CD4-positive, alpha-beta T cell (primary cell): Measurements from ENCODE around the gene UVSSA. TPM values are rescaled to one million over a fixed set of nuclear protein-coding genes. Genes with fewer than 3 reads are reported as not detected.
A peak's percentile ranks its signal among the peaks of the same experiment; 100 is the strongest.

Experiments used
- ATAC-seq: fragments of 200-7000 bp; cut with Tn5 transposase; one replicate; pipeline ENCODE4 v1.10.0; 2022; ENCODE audit warnings: mild to moderate bottlenecking; ENCODE audit not compliant: poor library complexity
- CTCF ChIA-PET: fragments of 350-600 bp; sonication (Branson Sonifier 250); formaldehyde crosslinking; loops from one replicate; lab custom pipeline; 2021; ENCODE audit warnings: antibody characterized with exemption, inconsistent platforms; lab: Charles Lee
- POLR2A ChIA-PET: fragments of 350-600 bp; sonication (Branson Sonifier 250); formaldehyde crosslinking; loops from one replicate; lab custom pipeline; 2021; ENCODE audit warnings: antibody characterized with exemption, inconsistent platforms; lab: Charles Lee
- DNase-seq, 14 experiments: peaks; one replicate each; pipeline ENCODE4 v3.0.0-alpha.2; 2013 to 2020; ENCODE audit warnings: mixed read lengths in 2 of 14
- H3K27ac ChIP-seq, 2 donors: one replicate each; pipeline versions ENCODE4 v1.5.1 to v1.7.0; 2013; ENCODE audit warnings: low read length in 2 of 2, low read depth in 1 of 2, mild to moderate bottlenecking in 1 of 2
- H3K27me3 ChIP-seq, 2 experiments: 1 replicate in 1 of 2; 2 replicates in 1 of 2; pipeline versions ENCODE4 v1.6.1 to v1.7.0; 2013; ENCODE audit warnings: low read length in 2 of 2, control low read depth in 1 of 2, mild to moderate bottlenecking in 1 of 2, moderate library complexity in 1 of 2; ENCODE audit not compliant: insufficient read depth in 2 of 2, control insufficient read depth in 1 of 2
- H3K36me3 ChIP-seq: one replicate; pipeline ENCODE4 v1.6.1; 2013; ENCODE audit warnings: low read length, control low read depth; ENCODE audit not compliant: insufficient read depth
- H3K4me1 ChIP-seq: one replicate; pipeline ENCODE4 v1.6.1; 2013; ENCODE audit warnings: low read length, control low read depth; ENCODE audit not compliant: insufficient read depth
- H3K4me3 ChIP-seq: one replicate; pipeline ENCODE4 v1.5.1; 2013; ENCODE audit warnings: mild to moderate bottlenecking, low read length, moderate library complexity
- H3K9me3 ChIP-seq, 2 experiments: 1 replicate in 1 of 2; 2 replicates in 1 of 2; pipeline versions ENCODE4 v1.6.1 to v1.7.0; 2013; ENCODE audit warnings: low read length in 2 of 2, mild to moderate bottlenecking in 2 of 2, control low read depth in 1 of 2, moderate library complexity in 1 of 2; ENCODE audit not compliant: control insufficient read depth in 1 of 2, insufficient read depth in 1 of 2
- H3K27ac Mint-ChIP-seq: one replicate; pipeline ENCODE4 v1.8.0; 2020; ENCODE audit warnings: mixed read lengths
- H3K27me3 Mint-ChIP-seq: one replicate; pipeline ENCODE4 v1.8.0; 2021; ENCODE audit warnings: mixed read lengths
- H3K36me3 Mint-ChIP-seq: one replicate; pipeline ENCODE4 v1.8.0; 2021; ENCODE audit warnings: low read depth, mixed read lengths
- H3K4me1 Mint-ChIP-seq: one replicate; pipeline ENCODE4 v1.8.0; 2021; ENCODE audit warnings: low read depth, mixed read lengths
- H3K4me3 Mint-ChIP-seq: one replicate; pipeline ENCODE4 v1.8.0; 2020; ENCODE audit warnings: mild to moderate bottlenecking, mixed read lengths
- H3K9me3 Mint-ChIP-seq: one replicate; pipeline ENCODE4 v1.8.0; 2020; ENCODE audit warnings: mixed read lengths
- CTCF ChIP-seq: fragments of 200-600 bp; IDR thresholded peaks from one replicate; pipeline ENCODE4 v1.8.0; 2022; ENCODE audit warnings: antibody characterized with exemption, mild to moderate bottlenecking
- intact Hi-C, 2 experiments: fragments of 100-400 bp; cut with DNase I in 1 of 2; cut with micrococcal nuclease in 1 of 2; formaldehyde crosslinking; loops; one replicate each; pipeline versions ENCODE4 v1.15.1 to v1.9.0; 2023 to 2025; cut with DNase I, micrococcal nuclease
- total RNA-seq, 174 experiments: library from RNA in 2 of 174; stranded (reverse) in 2 of 174; gene quantifications; one replicate each; pipeline ENCODE4 v1.2.3 and lab custom pipeline; 2021 to 2026

The UVSSA gene
- total RNA-seq, 2 experiments from 2014 or later = 31.1 to 33.1 TPM

DNA sequence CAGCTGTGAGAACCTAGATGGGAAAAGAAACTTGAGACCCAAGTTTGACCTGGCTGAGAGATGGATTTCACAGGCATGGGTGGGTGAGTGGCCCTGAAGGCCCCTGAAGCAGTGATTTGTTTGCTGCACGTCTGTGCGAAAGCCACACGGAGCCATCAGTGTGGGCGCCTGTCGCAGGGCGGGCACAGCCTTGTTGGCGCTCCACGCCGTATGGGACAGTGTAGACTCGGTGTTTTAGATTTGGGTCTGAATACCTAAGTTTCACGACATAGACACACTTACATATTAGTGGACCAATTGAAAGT is 21.9 kb upstream of the UVSSA start:
- Histone ChIP-seq H3K9me3 (no peaks in the 10 kb centered on the region), H3K27ac (no peak overlapping the region), H3K4me1 (peaks cover 45% of the 10 kb centered on the region), H3K36me3 (peaks cover 69% of the 10 kb centered on the region), H3K4me3 (no peak overlapping the region), H3K27me3 (no peaks in the 10 kb centered on the region)
- no peak overlapping the region for H3K27ac Mint-ChIP-seq
- peaks cover 12% of the 10 kb centered on the region for H3K4me1 Mint-ChIP-seq
- ATAC-seq (no peak), DNase-seq (no peak)
- intact Hi-C loops = no loop called here
- no peaks in the 10 kb centered on the region for H3K27me3 Mint-ChIP-seq
- CTCF ChIA-PET = no interaction called here
- H3K36me3 Mint-ChIP-seq = peaks cover 43% of the 10 kb centered on the region
- TF ChIP-seq CTCF = no peak
- POLR2A ChIA-PET = no interaction called here
- no peak overlapping the region for H3K4me3 Mint-ChIP-seq
- H3K9me3 Mint-ChIP-seq = no peaks in the 10 kb centered on the region

DNA sequence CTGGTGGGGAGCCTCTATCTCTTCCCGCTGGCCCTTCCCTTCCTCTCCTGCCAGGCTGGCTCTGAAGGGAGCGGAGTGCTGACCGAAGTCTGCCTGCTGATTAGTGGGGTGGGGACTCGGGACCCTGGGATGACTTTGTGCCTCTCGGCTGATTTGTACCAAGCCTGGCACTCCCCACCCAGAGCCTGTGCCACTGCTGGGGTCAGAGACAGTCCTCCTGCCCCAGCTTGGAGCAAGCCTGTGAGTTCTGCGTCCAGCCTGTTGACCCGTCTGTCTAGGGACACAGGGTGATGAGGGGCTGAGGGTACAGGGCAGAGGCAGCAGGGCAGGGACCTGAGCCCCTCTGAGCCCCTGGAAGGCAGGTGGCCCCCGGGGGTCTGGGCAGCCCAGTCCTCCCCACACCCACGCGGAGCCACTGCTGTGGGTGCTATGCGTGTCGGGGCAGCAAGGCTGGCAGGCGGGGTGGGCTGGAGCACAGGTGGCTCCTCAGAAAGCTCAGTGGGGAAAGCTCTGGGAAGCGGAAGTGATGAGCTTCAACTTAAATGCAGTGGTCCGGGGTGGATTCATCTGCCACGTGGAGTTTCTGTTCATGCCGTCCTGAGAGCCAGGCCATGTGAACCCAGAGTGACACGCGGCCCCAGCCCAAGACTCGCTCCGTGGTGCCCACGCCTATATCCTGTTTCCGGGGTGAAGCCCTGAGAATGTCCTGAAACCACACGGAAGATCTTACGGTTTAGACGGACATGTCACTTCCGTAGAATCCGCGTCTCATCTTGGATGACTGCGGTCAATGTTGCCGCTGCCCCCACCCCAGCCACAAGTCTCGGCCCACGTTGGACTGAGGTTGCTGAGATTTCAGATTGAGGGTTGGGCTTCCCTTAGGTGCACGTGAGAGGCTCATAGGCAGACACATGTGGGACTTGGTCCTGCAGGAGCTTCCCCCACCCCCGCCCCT is 21.1 kb upstream of the UVSSA start:
- Mint-ChIP-seq H3K36me3 (peaks cover 44% of the 10 kb centered on the region), H3K4me1 (peaks cover 21% of the 10 kb centered on the region), H3K4me3 (no peak overlapping the region), H3K27ac (peak overlapping the region; percentile 76), H3K27me3 (no peaks in the 10 kb centered on the region), H3K9me3 (no peaks in the 10 kb centered on the region)
- intact Hi-C loops = no loop called here
- ChIA-PET POLR2A (no interaction called here), CTCF (no interaction called here)
- Histone ChIP-seq H3K27ac (no peak overlapping the region), H3K4me1 (peaks cover 53% of the 10 kb centered on the region), H3K4me3 (no peak overlapping the region), H3K9me3 (no peaks in the 10 kb centered on the region), H3K36me3 (peaks cover 68% of the 10 kb centered on the region), H3K27me3 (no peaks in the 10 kb centered on the region)
- no peak for ATAC-seq
- DNase-seq = no peak
- TF ChIP-seq CTCF = no peak

DNA sequence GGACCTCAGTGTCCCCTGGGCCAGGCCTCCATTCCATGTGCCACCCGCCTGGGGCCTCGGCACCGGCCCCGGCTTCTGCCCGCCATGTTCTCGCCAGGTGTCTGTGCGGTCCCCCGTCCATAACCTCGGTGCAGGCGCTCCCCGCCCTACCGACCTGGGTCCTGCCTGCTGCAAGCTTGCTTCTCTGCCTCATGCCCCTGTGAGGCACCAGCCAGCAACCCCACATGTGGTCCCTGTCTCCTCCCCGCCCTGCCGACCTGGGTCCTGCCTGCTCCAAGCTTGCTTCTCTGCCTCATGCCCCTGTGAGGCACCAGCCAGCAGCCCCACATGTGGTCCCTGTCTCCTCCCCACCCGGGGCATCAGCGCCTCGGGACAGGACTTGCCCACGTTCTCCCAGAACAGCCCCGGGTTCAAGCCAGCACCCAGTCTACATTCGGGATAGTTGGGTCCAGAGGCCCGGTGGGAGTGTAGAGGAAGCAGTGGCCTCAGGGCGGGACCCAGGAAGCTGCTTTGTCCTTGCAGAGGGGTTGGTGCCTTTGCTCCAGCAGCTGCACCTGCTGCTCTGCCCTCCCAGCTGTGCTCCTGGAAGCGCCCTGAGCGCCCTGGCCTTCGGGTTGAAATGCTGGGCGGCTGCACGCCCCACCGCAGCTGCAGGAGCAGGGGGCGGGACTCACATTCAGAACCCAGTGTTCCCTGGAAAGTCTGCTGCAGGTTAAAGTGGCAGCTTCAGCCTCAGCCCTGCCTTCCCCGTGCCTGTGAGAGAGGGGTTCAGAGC is 20.1 kb upstream of the UVSSA start:
- DNase-seq (no peak), ATAC-seq (no peak)
- peaks cover 28% of the 10 kb centered on the region for H3K4me1 Mint-ChIP-seq
- peaks cover 63% of the 10 kb centered on the region for H3K4me1 ChIP-seq
- no peak overlapping the region for H3K27ac Mint-ChIP-seq
- no peak overlapping the region for H3K4me3 Mint-ChIP-seq
- no peak overlapping the region for H3K4me3 ChIP-seq
- no peak for TF ChIP-seq CTCF
- H3K27me3 Mint-ChIP-seq = no peaks in the 10 kb centered on the region
- no peaks in the 10 kb centered on the region for H3K9me3 Mint-ChIP-seq
- H3K9me3 ChIP-seq = no peaks in the 10 kb centered on the region
- peaks cover 38% of the 10 kb centered on the region for H3K36me3 Mint-ChIP-seq
- H3K27me3 ChIP-seq = no peaks in the 10 kb centered on the region
- H3K27ac ChIP-seq = no peak overlapping the region
- intact Hi-C loops = no loop called here
- peaks cover 66% of the 10 kb centered on the region for H3K36me3 ChIP-seq
- POLR2A ChIA-PET = no interaction called here
- CTCF ChIA-PET = no interaction called here
